HCT116 (cell line): ENCODE results near the gene C14orf180. TPM values are rescaled to one million over a fixed set of nuclear protein-coding genes. Genes with fewer than 3 reads are reported as not detected.

Source experiments
- ATAC-seq: fragments of 200-7000 bp; cut with Tn5 transposase; 2 replicates; pipeline ENCODE4 v1.9.1; 2020; ENCODE audit warnings: mild to moderate bottlenecking, moderate library complexity
- BruUV-seq: library from RNA; stranded (reverse); fragments of 400-500 nt; replicated peaks from 2 replicates; lab custom pipeline; 2021; lab: Mats Ljungman, UMichigan
- CTCF ChIA-PET: fragments of 300-600 bp; sonication (Branson Sonifier 250); formaldehyde crosslinking; loops from one replicate; lab custom pipeline; 2021; ENCODE audit warnings: antibody characterized with exemption; lab: Charles Lee
- POLR2A ChIA-PET: fragments of 300-600, 350-600 bp; sonication (Branson Sonifier 250); formaldehyde crosslinking; loops from one replicate; lab custom pipeline; 2021; ENCODE audit warnings: antibody characterized with exemption; lab: Charles Lee
- RAD21 ChIA-PET, 2 experiments: fragments of 300-600 bp; sonication (Branson Sonifier 250); formaldehyde crosslinking; loops; one replicate each; lab custom pipeline; 2023; ENCODE audit warnings: low total read pairs in 2 of 2; ENCODE audit not compliant: uncharacterized antibody in 2 of 2, unreplicated experiment in 2 of 2, low non-redundant PET in 1 of 2; lab: Charles Lee
- DNase-seq: peaks from one replicate; pipeline ENCODE4 v3.0.0-alpha.2; 2010; ENCODE audit warnings: low read depth, low spot score
- H2AFZ ChIP-seq: fragments of 200-600 bp; shearing (Covaris generic), sonication (generic); 2 replicates; pipeline ENCODE4 v1.6.1; 2017; ENCODE audit warnings: low read depth, mixed run types, mixed read lengths, antibody characterized with exemption, low read length; ENCODE audit not compliant: poor library complexity, severe bottlenecking
- H3K27ac ChIP-seq: 2 replicates; pipeline ENCODE4 v1.5.1; 2012; ENCODE audit warnings: low read depth, low read length
- H3K27me3 ChIP-seq: fragments of 200-600 bp; sonication (generic); 2 replicates; pipeline ENCODE4 v1.6.1; 2016; ENCODE audit warnings: mixed run types, low read length, mixed read lengths; ENCODE audit not compliant: insufficient read depth
- H3K36me3 ChIP-seq, 2 experiments: fragments of 200-500 bp in 1 of 2; fragments of 200-600 bp in 1 of 2; sonication (Bioruptor generic) in 1 of 2; sonication (generic) in 1 of 2; 2 replicates each; pipeline versions ENCODE4 v1.5.1 to v1.6.1; 2014 to 2016; ENCODE audit warnings: low read length in 2 of 2, inconsistent platforms in 1 of 2, mixed read lengths in 1 of 2, mixed run types in 1 of 2; ENCODE audit not compliant: insufficient read depth in 2 of 2, control insufficient read depth in 1 of 2
- H3K4me1 ChIP-seq, 2 experiments: fragments of 200-600 bp in 1 of 2; sonication (generic) in 1 of 2; 2 replicates each; pipeline versions ENCODE4 v1.5.1 to v1.6.1; 2012 to 2017; ENCODE audit warnings: low read length in 2 of 2, inconsistent platforms in 1 of 2, mild to moderate bottlenecking in 1 of 2, mixed read lengths in 1 of 2, mixed run types in 1 of 2, moderate library complexity in 1 of 2; ENCODE audit not compliant: insufficient read depth in 2 of 2, control insufficient read depth in 1 of 2
- H3K4me2 ChIP-seq: fragments of 200-600 bp; sonication (generic); 2 replicates; pipeline ENCODE4 v1.6.1; 2017; ENCODE audit warnings: mixed run types, low read length, mixed read lengths
- H3K4me3 ChIP-seq, 2 experiments: fragments of 200-600 bp in 1 of 2; sonication (generic) in 1 of 2; replicated peaks in 1 of 2; 2 replicates each; pipeline ENCODE4 v1.5.1; 2011 to 2016; ENCODE audit warnings: low read length in 2 of 2, control low read depth in 1 of 2, low read depth in 1 of 2, mild to moderate bottlenecking in 1 of 2, mixed read lengths in 1 of 2, mixed run types in 1 of 2
- H3K79me2 ChIP-seq: fragments of 200-600 bp; sonication (generic); 2 replicates; pipeline ENCODE4 v1.6.1; 2017; ENCODE audit warnings: mild to moderate bottlenecking, mixed run types, low read length, moderate library complexity, mixed read lengths; ENCODE audit not compliant: insufficient read depth
- H3K9ac ChIP-seq: fragments of 200-600 bp; sonication (generic); 2 replicates; pipeline ENCODE4 v1.6.1; 2016; ENCODE audit warnings: low read length, mixed read lengths
- H3K9me2 ChIP-seq: fragments of 200-600 bp; sonication (generic), shearing (Covaris generic); 2 replicates; pipeline ENCODE4 v1.6.1; 2017; ENCODE audit warnings: mixed run types, mild to moderate bottlenecking, moderate library complexity; ENCODE audit not compliant: insufficient read depth
- H3K9me3 ChIP-seq, 2 experiments: fragments of 200-500 bp in 1 of 2; fragments of 200-600 bp in 1 of 2; sonication (Bioruptor generic) in 1 of 2; sonication (generic) in 1 of 2; 2 replicates each; pipeline ENCODE4 v1.6.1; 2014 to 2017; ENCODE audit warnings: low read length in 2 of 2, mixed read lengths in 2 of 2, inconsistent platforms in 1 of 2, low read depth in 1 of 2, mild to moderate bottlenecking in 1 of 2, mixed run types in 1 of 2, moderate library complexity in 1 of 2; ENCODE audit not compliant: control insufficient read depth in 1 of 2, insufficient read depth in 1 of 2
- H4K20me1 ChIP-seq: fragments of 200-600 bp; sonication (generic), shearing (Covaris generic); 2 replicates; pipeline ENCODE4 v1.6.1; 2017; ENCODE audit warnings: mixed run types, mild to moderate bottlenecking, moderate library complexity; ENCODE audit not compliant: insufficient read depth
- ATF3 ChIP-seq: IDR thresholded peaks from 2 replicates; pipeline ENCODE4 v1.6.1; 2012
- CEBPB ChIP-seq: IDR thresholded peaks from 2 replicates; pipeline ENCODE4 v1.6.1; 2012; ENCODE audit warnings: low read depth
- CTCF ChIP-seq, 3 experiments: fragments of 200-600 bp in 1 of 3; sonication (generic) in 1 of 3; IDR thresholded peaks in 2 of 3; conservative IDR thresholded peaks in 1 of 3; 2 replicates each; pipeline ENCODE4 v1.5.1; 2012 to 2017; ENCODE audit warnings: low read depth in 2 of 3, low read length in 2 of 3, antibody characterized with exemption in 1 of 3, borderline replicate concordance in 1 of 3, control low read depth in 1 of 3, mild to moderate bottlenecking in 1 of 3, mixed read lengths in 1 of 3, mixed run types in 1 of 3, moderate library complexity in 1 of 3; ENCODE audit not compliant: insufficient read depth in 1 of 3
- EGR1 ChIP-seq: IDR thresholded peaks from 2 replicates; pipeline ENCODE4 v1.6.1; 2012; ENCODE audit warnings: low read depth
- EZH2phosphoT487 ChIP-seq: fragments of 200-600 bp; IDR thresholded peaks from 2 replicates; pipeline ENCODE4 v1.6.1; 2018; ENCODE audit warnings: antibody characterized with exemption, borderline replicate concordance
- JUND ChIP-seq: IDR thresholded peaks from 2 replicates; pipeline ENCODE4 v1.6.1; 2012
- POLR2A ChIP-seq: IDR thresholded peaks from 2 replicates; pipeline ENCODE4 v1.7.0; 2011; ENCODE audit warnings: borderline replicate concordance; ENCODE audit not compliant: insufficient read depth, insufficient read length; ENCODE audit errors: extremely low read depth
- RAD21 ChIP-seq: IDR thresholded peaks from 2 replicates; pipeline ENCODE4 v1.6.1; 2012; ENCODE audit warnings: low read depth, mild to moderate bottlenecking
- SIN3A ChIP-seq: IDR thresholded peaks from 2 replicates; pipeline ENCODE4 v1.6.1; 2012; ENCODE audit warnings: low read depth
- YY1 ChIP-seq: IDR thresholded peaks from 2 replicates; pipeline ENCODE4 v1.6.1; 2011; ENCODE audit warnings: low read length, low read depth, moderate library complexity, mild to moderate bottlenecking; ENCODE audit not compliant: insufficient replicate concordance; ENCODE audit errors: extremely low read depth
- ZBTB33 ChIP-seq: IDR thresholded peaks from 2 replicates; pipeline ENCODE4 v1.6.1; 2011; ENCODE audit warnings: mild to moderate bottlenecking, low read length, moderate library complexity; ENCODE audit not compliant: insufficient replicate concordance; ENCODE audit errors: extremely low read depth
- ZFX ChIP-seq: fragments of 450-650 bp; IDR thresholded peaks from 2 replicates; pipeline ENCODE4 v1.6.1; 2017
- intact Hi-C: fragments of 100-400 bp; cut with micrococcal nuclease; formaldehyde crosslinking; loops from 2 replicates; pipeline ENCODE4 v1.10.0; 2022
- total RNA-seq: library from RNA; stranded (reverse); gene quantifications from one replicate; pipeline ENCODE4 v1.2.1, GENCODE V29; 2021; ENCODE audit not compliant: unreplicated experiment

C14orf180 gene
- total RNA-seq, 1 experiment from 2014 or later, result not detected

- H3K4me1 ChIP-seq, result no peaks in the 10 kb centered on the region
- no peaks in the 10 kb centered on the region for H3K9me3 ChIP-seq
- TF ChIP-seq SIN3A (no peak), CTCF (IDR thresholded peaks at IDR 0.05 in 2 of 3, conservative IDR thresholded peaks at IDR 0.05 in 1 of 3; ENCODE audit: borderline replicate concordance in 1 of 3, insufficient read depth in 1 of 3, low read depth in 2 of 3, low read length in 2 of 3) (no peak), ATF3 (no peak), YY1 (no peak), POLR2A (no peak)
- H3K4me3 ChIP-seq, result no peak overlapping the region
- H3K4me2 ChIP-seq, result no peak overlapping the region
- no peak for DNase-seq
- ATAC-seq, result no peak
- H3K9ac ChIP-seq, result no peak overlapping the region
- H4K20me1 ChIP-seq, result no peaks in the 10 kb centered on the region
- H3K27ac ChIP-seq, result no peak overlapping the region
- no TSS peak for BruUV-seq
- no peaks in the 10 kb centered on the region for H3K27me3 ChIP-seq
- intact Hi-C loops, result no loop called here
- no peaks in the 10 kb centered on the region for H3K36me3 ChIP-seq
- RAD21 ChIA-PET, result no interaction called here
- H3K79me2 ChIP-seq, result no peaks in the 10 kb centered on the region
- CTCF ChIA-PET, result no interaction called here
- H2AFZ ChIP-seq, result no peak overlapping the region
- no peaks in the 10 kb centered on the region for H3K9me2 ChIP-seq
- POLR2A ChIA-PET, result no interaction called here
Observed at GRCh38 chr14:104583424-104584306, 4.1 kb downstream of the C14orf180 start.

- H4K20me1 ChIP-seq, result no peaks in the 10 kb centered on the region
- DNase-seq (no peak), ATAC-seq (no peak)
- intact Hi-C loops, result no loop called here
- no TSS peak for BruUV-seq
- H3K27ac ChIP-seq, result no peak overlapping the region
- H3K9me2 ChIP-seq, result no peaks in the 10 kb centered on the region
- H3K9me3 ChIP-seq, result no peaks in the 10 kb centered on the region
- no peaks in the 10 kb centered on the region for H3K79me2 ChIP-seq
- no peak overlapping the region for H3K4me2 ChIP-seq
- H3K4me3 ChIP-seq, result no peak overlapping the region
- ChIA-PET POLR2A (no interaction called here), RAD21 (no interaction called here), CTCF (no interaction called here)
- no peaks in the 10 kb centered on the region for H3K27me3 ChIP-seq
- no peak overlapping the region for H2AFZ ChIP-seq
- H3K9ac ChIP-seq, result no peak overlapping the region
- no peaks in the 10 kb centered on the region for H3K4me1 ChIP-seq
- H3K36me3 ChIP-seq, result no peaks in the 10 kb centered on the region
- TF ChIP-seq RAD21 (no peak), JUND (no peak), CEBPB (no peak), EGR1 (no peak), EZH2phosphoT487 (no peak), POLR2A (no peak), CTCF (IDR thresholded peaks at IDR 0.05 in 2 of 3, conservative IDR thresholded peaks at IDR 0.05 in 1 of 3; ENCODE audit: borderline replicate concordance in 1 of 3, insufficient read depth in 1 of 3, low read depth in 2 of 3, low read length in 2 of 3) (no peak), ZBTB33 (no peak), ZFX (no peak), SIN3A (no peak)
Observed at GRCh38 chr14:104584557-104584956, 5.0 kb downstream of the C14orf180 start.
